Panc1 (cell line): ENCODE measurements around the gene HDAC6.

Experiments
- POLR2AphosphoS5 ChIP-seq: IDR thresholded peaks from 2 replicates; pipeline ENCODE4 v1.6.1; 2012; ENCODE audit warnings: mild to moderate bottlenecking, low read depth, low read length, moderate library complexity
- SIN3A ChIP-seq: IDR thresholded peaks from 2 replicates; pipeline ENCODE4 v1.6.1; 2012; ENCODE audit warnings: low read depth, mild to moderate bottlenecking, low read length, moderate library complexity, borderline replicate concordance; ENCODE audit not compliant: insufficient read depth
- TCF7L2 ChIP-seq: IDR thresholded peaks from 2 replicates; pipeline ENCODE4 v1.6.1; 2011; ENCODE audit warnings: mild to moderate bottlenecking, low read depth, low read length, inconsistent platforms
- TF ChIP-seq, protein P1 (sequence below): fragments of 450-650 bp; IDR thresholded peaks from 2 replicates; pipeline ENCODE4 v1.5.1; 2017; ENCODE audit warnings: mild to moderate bottlenecking
- TF ChIP-seq, protein P2 (sequence below), 2 experiments: IDR thresholded peaks; 2 replicates each; pipeline ENCODE4 v1.6.1; 2011 to 2012; ENCODE audit warnings: low read depth in 2 of 2, control low read depth in 1 of 2, low read length in 1 of 2, mild to moderate bottlenecking in 1 of 2, moderate library complexity in 1 of 2; ENCODE audit not compliant: insufficient read depth in 1 of 2

DNA sequence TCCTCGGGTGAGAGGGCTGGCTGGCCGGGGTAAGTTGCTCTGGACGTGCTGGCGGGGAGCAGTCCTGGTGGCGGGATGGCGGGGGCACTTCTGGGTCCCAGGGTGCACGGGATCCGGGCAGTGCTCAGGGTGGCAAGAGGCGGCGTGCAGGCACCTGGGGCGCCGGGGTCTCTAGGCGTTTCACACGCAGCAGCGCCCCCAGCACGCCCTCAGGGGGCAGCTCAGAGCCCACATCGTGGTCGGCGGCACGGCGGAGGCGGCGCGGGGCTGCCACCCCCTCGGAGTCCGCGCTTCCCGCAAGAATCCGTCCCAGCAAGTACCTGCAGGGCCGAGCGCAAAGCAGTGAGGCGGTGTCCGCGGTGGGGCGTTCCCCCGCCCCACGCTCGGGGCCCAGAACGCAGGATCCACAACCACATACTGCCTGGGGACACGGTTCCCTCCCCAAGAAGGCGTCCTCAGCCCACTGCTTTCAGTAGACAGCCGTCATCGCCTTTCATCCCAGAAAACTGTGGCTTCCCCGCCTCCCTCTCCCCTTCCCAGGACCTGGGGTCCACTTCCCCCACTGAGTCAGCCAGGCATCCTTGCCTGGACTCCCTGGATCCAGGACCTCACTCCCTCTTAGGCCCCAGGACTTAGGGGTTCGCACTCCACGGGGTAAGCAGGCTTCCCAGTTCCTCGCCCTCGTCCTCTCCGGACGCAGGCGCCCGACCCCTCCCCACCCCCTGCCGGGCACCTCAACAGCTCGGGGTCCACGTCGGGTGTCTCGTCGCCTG is 29.5 kb downstream of the HDAC6 start:
- TF ChIP-seq, protein P1, sequence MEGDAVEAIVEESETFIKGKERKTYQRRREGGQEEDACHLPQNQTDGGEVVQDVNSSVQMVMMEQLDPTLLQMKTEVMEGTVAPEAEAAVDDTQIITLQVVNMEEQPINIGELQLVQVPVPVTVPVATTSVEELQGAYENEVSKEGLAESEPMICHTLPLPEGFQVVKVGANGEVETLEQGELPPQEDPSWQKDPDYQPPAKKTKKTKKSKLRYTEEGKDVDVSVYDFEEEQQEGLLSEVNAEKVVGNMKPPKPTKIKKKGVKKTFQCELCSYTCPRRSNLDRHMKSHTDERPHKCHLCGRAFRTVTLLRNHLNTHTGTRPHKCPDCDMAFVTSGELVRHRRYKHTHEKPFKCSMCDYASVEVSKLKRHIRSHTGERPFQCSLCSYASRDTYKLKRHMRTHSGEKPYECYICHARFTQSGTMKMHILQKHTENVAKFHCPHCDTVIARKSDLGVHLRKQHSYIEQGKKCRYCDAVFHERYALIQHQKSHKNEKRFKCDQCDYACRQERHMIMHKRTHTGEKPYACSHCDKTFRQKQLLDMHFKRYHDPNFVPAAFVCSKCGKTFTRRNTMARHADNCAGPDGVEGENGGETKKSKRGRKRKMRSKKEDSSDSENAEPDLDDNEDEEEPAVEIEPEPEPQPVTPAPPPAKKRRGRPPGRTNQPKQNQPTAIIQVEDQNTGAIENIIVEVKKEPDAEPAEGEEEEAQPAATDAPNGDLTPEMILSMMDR, result no peak
- TF ChIP-seq TCF7L2, result no peak
- TF ChIP-seq POLR2AphosphoS5, result no peak
- TF ChIP-seq SIN3A, result no peak
- TF ChIP-seq, protein P2, sequence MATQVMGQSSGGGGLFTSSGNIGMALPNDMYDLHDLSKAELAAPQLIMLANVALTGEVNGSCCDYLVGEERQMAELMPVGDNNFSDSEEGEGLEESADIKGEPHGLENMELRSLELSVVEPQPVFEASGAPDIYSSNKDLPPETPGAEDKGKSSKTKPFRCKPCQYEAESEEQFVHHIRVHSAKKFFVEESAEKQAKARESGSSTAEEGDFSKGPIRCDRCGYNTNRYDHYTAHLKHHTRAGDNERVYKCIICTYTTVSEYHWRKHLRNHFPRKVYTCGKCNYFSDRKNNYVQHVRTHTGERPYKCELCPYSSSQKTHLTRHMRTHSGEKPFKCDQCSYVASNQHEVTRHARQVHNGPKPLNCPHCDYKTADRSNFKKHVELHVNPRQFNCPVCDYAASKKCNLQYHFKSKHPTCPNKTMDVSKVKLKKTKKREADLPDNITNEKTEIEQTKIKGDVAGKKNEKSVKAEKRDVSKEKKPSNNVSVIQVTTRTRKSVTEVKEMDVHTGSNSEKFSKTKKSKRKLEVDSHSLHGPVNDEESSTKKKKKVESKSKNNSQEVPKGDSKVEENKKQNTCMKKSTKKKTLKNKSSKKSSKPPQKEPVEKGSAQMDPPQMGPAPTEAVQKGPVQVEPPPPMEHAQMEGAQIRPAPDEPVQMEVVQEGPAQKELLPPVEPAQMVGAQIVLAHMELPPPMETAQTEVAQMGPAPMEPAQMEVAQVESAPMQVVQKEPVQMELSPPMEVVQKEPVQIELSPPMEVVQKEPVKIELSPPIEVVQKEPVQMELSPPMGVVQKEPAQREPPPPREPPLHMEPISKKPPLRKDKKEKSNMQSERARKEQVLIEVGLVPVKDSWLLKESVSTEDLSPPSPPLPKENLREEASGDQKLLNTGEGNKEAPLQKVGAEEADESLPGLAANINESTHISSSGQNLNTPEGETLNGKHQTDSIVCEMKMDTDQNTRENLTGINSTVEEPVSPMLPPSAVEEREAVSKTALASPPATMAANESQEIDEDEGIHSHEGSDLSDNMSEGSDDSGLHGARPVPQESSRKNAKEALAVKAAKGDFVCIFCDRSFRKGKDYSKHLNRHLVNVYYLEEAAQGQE (IDR thresholded peaks at IDR 0.05; ENCODE audit: insufficient read depth in 1 of 2, low read depth in 2 of 2, low read length in 1 of 2), result no peak
